T-helper 17 cell (primary cell): Measurements from ENCODE around the gene ENPP6. TPM values are rescaled to one million over a fixed set of nuclear protein-coding genes. Genes with fewer than 3 reads are reported as not detected.
A peak's percentile ranks its signal among the peaks of the same experiment; 100 is the strongest.
"Not testable (repeated sequence)": the region's sequence is repeated elsewhere in the genome, so short reads cannot be mapped to it uniquely, and the experiment has no call there.

ENCODE experiments used
- ATAC-seq: fragments of 150-1000 bp; cut with Tn5 transposase; 2 replicates; pipeline ENCODE4 v1.10.0; 2021; ENCODE audit warnings: mild to moderate bottlenecking, moderate library complexity
- DNase-seq, 3 donors: peaks; one replicate each; pipeline versions ENCODE4 v3.0.0 to v3.0.0-alpha.2; 2020 to 2021
- H3K9me3 ChIP-seq: one replicate; pipeline ENCODE4 v1.7.0; 2013; ENCODE audit warnings: low read length, mild to moderate bottlenecking; ENCODE audit not compliant: control insufficient read depth, poor library complexity, severe bottlenecking
- H3K27ac Mint-ChIP-seq: one replicate; pipeline ENCODE4 v1.8.0; 2022; ENCODE audit warnings: mild to moderate bottlenecking, moderate library complexity, mixed read lengths
- H3K27me3 Mint-ChIP-seq: one replicate; pipeline ENCODE4 v1.8.0; 2022; ENCODE audit warnings: mixed read lengths
- H3K36me3 Mint-ChIP-seq: one replicate; pipeline ENCODE4 v1.8.0; 2022; ENCODE audit warnings: low read depth, mixed read lengths
- H3K4me1 Mint-ChIP-seq: one replicate; pipeline ENCODE4 v1.8.0; 2022; ENCODE audit warnings: mild to moderate bottlenecking, mixed read lengths
- H3K4me3 Mint-ChIP-seq: one replicate; pipeline ENCODE4 v1.8.0; 2022; ENCODE audit warnings: mild to moderate bottlenecking, moderate library complexity, mixed read lengths
- total RNA-seq, 4 donors: library from RNA in 2 of 4; stranded (reverse) in 2 of 4; gene quantifications; one replicate each; pipeline ENCODE4 v1.2.3 and lab custom pipeline; 2022 to 2026

The ENPP6 gene
- total RNA-seq, 2 donors from 2014 or later: not detected

GRCh38 chr4:184228056-184228705 lies 10.5 kb upstream of the ENPP6 start:
- Mint-ChIP-seq H3K4me1 (peaks cover 20% of the 10 kb centered on the region), H3K36me3 (peaks cover 3% of the 10 kb centered on the region), H3K27me3 (peaks cover 8% of the 10 kb centered on the region), H3K27ac (peak overlapping the region; percentile 90), H3K4me3 (no peak overlapping the region)
- DNase-seq (no peak), ATAC-seq (no peak)
- H3K9me3 ChIP-seq: no peaks in the 10 kb centered on the region

DNA sequence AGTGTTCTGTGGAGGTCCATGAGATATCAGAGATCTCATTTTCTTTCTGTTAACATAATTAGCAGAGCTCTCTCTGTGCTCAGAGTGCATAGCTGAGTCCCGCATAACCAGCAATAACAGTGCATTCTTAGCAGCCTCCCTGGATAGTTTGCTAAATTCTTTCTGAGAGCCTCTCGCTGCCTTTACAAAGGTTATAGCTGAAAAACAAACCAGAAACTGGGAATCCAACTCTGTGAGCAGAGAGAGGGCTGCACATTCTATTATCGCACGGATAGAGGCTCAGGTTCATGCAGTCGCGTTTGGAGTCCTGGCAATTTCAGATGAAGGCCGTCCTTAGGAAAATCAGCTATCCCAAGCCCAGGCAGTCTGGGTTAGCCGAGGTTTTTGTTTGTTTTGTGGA lies 1.2 kb downstream of the ENPP6 start:
- Mint-ChIP-seq H3K4me3 (no peak overlapping the region), H3K27ac (no peak overlapping the region), H3K27me3 (peaks cover 37% of the 10 kb centered on the region), H3K4me1 (no peaks in the 10 kb centered on the region), H3K36me3 (peaks cover 5% of the 10 kb centered on the region)
- DNase-seq: no peak
- ATAC-seq: no peak
- H3K9me3 ChIP-seq: no peaks in the 10 kb centered on the region

GRCh38 chr4:184215709-184216328 lies 1.9 kb downstream of the ENPP6 start:
- Mint-ChIP-seq H3K4me3 (no peak overlapping the region), H3K36me3 (peaks cover 5% of the 10 kb centered on the region), H3K4me1 (no peaks in the 10 kb centered on the region), H3K27ac (no peak overlapping the region), H3K27me3 (peaks cover 30% of the 10 kb centered on the region)
- H3K9me3 ChIP-seq: no peaks in the 10 kb centered on the region
- ATAC-seq (no peak), DNase-seq (no peak)

DNA sequence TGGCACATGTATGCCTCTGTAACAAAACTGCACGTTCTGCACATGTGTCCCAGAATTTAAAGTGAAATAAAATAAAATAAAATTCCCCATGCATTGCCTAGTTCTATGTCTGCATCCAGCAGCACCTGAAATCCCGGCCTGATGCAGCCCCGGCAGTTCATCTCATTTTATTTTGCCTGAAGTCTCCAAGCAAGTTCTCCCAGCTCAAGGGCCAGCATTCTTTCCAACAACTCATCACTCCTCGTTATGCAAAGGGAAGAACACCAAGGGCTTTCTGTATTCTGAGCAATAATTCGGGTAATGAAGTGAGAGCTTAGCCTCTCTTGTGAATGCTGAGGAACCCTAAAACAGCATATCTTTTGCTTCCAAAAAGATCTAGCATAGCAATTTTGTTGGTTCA lies 2.7 kb downstream of the ENPP6 start:
- H3K9me3 ChIP-seq: no peaks in the 10 kb centered on the region
- Mint-ChIP-seq H3K27ac (no peak overlapping the region), H3K4me1 (no peaks in the 10 kb centered on the region), H3K4me3 (no peak overlapping the region), H3K27me3 (peaks cover 29% of the 10 kb centered on the region), H3K36me3 (peaks cover 5% of the 10 kb centered on the region)
- no peak for ATAC-seq
- DNase-seq: no peak

DNA sequence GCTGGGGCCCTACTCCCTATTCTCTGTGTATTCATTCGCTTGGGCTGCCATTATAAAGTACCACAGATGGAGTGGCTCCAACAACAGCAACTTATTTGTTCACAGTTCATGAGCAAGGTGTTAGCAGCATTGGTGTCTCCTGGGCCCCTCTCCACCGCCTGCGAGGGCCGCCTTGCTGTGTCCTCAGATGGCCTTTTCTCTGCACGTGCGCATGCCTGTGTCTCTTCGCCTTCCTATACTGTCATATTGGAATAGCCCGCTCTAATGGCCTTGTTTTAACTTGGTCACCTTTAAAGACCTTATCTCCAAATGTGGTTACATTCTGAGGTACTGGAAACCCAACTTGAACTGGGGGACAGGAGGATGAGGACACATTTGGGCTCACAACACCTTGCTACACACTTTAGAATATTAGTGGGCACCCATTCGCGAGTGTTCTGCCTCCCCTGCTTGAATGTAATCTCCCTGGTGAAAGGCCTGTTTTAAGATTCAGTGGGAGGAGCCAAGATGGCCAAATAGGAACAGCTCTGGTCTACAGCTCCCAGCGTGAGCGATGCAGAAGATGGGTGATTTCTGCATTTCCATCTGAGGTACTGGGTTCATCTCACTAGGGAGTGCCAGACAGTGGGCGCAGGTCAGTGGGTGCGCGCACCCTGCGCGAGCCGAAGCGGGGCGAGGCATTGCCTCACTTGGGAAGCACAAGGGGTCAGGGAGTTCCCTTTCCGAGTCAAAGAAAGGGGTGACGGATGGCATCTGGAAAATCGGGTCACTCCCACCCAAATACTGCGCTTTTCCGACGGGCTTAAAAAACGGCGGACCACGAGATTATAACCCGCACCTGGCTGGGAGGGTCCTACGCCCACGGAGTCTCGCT lies 9.7 kb downstream of the ENPP6 start:
- peaks cover 39% of the 10 kb centered on the region for H3K27me3 Mint-ChIP-seq
- H3K36me3 Mint-ChIP-seq, H3K4me1 Mint-ChIP-seq, ATAC-seq, H3K27ac Mint-ChIP-seq, H3K4me3 Mint-ChIP-seq, H3K9me3 ChIP-seq, DNase-seq: not testable (repeated sequence)

DNA sequence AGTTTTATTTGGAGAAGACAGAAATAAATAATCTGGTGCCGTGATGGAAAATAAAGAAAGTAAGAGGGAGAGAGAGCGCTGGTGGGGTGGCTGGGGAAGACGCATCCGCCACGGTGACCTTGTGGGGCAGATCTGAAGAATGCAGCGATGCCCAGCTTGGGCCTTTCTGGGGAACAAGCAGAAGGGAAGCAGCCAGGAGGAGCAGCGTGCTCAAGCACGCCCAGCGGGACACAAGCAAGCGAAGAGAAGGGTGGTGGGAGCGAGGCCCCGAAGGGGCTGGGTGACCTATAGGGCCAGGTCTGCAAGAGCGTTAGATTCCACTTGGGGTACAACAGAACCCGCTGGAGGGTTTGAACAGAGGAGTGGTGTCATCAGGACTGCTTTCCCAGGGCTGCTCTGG lies 12.4 kb downstream of the ENPP6 start:
- ATAC-seq (no peak), DNase-seq (no peak)
- Mint-ChIP-seq H3K27ac (peak overlapping the region; percentile 14), H3K4me3 (no peak overlapping the region), H3K4me1 (peaks cover 7% of the 10 kb centered on the region), H3K27me3 (peaks cover 61% of the 10 kb centered on the region), H3K36me3 (peaks cover 8% of the 10 kb centered on the region)
- H3K9me3 ChIP-seq: no peaks in the 10 kb centered on the region

GRCh38 chr4:184203300-184203699 lies 14.4 kb downstream of the ENPP6 start:
- no peak for ATAC-seq

GRCh38 chr4:184201179-184201578 lies 16.5 kb downstream of the ENPP6 start:
- Mint-ChIP-seq H3K27ac (no peak overlapping the region), H3K36me3 (peaks cover 6% of the 10 kb centered on the region), H3K4me3 (no peak overlapping the region), H3K27me3 (peaks cover 47% of the 10 kb centered on the region), H3K4me1 (peaks cover 7% of the 10 kb centered on the region)
- DNase-seq (no peak), ATAC-seq (no peak)
- no peaks in the 10 kb centered on the region for H3K9me3 ChIP-seq

More at GRCh38 chr4:184203300-184203699, 14.4 kb downstream of the ENPP6 start:
- H3K27me3 Mint-ChIP-seq: peaks cover 60% of the 10 kb centered on the region
- H3K9me3 ChIP-seq: no peaks in the 10 kb centered on the region
- peaks cover 7% of the 10 kb centered on the region for H3K4me1 Mint-ChIP-seq
- H3K4me3 Mint-ChIP-seq: no peak overlapping the region
- peaks cover 8% of the 10 kb centered on the region for H3K36me3 Mint-ChIP-seq
- no peak for DNase-seq
- no peak overlapping the region for H3K27ac Mint-ChIP-seq

DNA sequence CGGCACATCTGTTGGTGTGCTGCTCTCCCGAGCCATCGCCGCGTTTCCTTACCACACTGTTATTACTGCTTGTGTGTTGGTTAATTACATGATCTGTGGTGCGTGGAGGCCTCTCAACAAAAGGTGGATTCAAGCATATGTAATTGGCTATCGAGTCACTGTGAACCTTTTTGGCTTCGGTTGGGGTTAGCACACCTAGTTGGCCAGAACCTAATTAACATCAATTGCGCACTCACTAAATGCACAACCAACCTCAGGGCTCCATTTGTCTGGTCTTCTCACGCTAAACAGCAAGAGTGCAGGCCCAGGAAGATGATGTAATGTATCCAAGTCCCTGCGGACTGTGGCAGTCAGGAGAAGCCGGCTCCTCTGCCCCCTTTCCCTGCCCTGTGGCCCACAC lies 17.4 kb downstream of the ENPP6 start:
- no peak overlapping the region for H3K27ac Mint-ChIP-seq
- no peaks in the 10 kb centered on the region for H3K9me3 ChIP-seq
- H3K4me3 Mint-ChIP-seq: no peak overlapping the region
- peaks cover 2% of the 10 kb centered on the region for H3K36me3 Mint-ChIP-seq
- ATAC-seq: no peak
- peaks cover 3% of the 10 kb centered on the region for H3K4me1 Mint-ChIP-seq
- no peak for DNase-seq
- H3K27me3 Mint-ChIP-seq: peaks cover 44% of the 10 kb centered on the region

DNA sequence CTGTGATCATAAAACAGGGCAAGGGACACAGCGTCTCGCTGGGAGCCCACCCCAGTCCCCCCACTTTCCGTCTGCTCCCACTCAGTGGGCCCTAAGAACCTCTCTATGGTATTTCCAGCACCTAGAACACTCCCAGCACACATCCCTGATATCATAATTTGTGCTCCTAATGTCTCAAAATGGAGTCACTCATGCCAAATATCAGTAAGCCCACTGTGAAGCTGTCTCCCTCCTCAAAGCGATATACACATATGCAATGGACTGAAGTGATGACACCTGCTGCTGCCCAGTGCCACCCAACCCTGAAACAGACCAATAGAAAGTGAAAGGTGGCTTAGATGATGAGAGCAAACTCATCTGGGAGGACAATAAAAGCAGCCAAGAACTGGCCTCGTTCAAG lies 17.9 kb downstream of the ENPP6 start:
- H3K9me3 ChIP-seq: no peaks in the 10 kb centered on the region
- H3K27me3 Mint-ChIP-seq: peaks cover 39% of the 10 kb centered on the region
- peaks cover 3% of the 10 kb centered on the region for H3K4me1 Mint-ChIP-seq
- ATAC-seq (no peak), DNase-seq (no peak)
- peaks cover 2% of the 10 kb centered on the region for H3K36me3 Mint-ChIP-seq
- no peak overlapping the region for H3K4me3 Mint-ChIP-seq
- H3K27ac Mint-ChIP-seq: no peak overlapping the region

- no peak for DNase-seq
- H3K4me1 Mint-ChIP-seq: no peaks in the 10 kb centered on the region
- ATAC-seq: no peak
- H3K27ac Mint-ChIP-seq: no peak overlapping the region
- H3K9me3 ChIP-seq: no peaks in the 10 kb centered on the region
- no peak overlapping the region for H3K4me3 Mint-ChIP-seq
- H3K27me3 Mint-ChIP-seq: peaks cover 33% of the 10 kb centered on the region
- no peaks in the 10 kb centered on the region for H3K36me3 Mint-ChIP-seq
Observed at GRCh38 chr4:184198190-184198589, 19.5 kb downstream of the ENPP6 start.

- no peak for ATAC-seq
Observed at GRCh38 chr4:184197536-184198082, 20.1 kb downstream of the ENPP6 start.

GRCh38 chr4:184196730-184197385 lies 20.8 kb downstream of the ENPP6 start:
- H3K27me3 Mint-ChIP-seq: peaks cover 25% of the 10 kb centered on the region
- ATAC-seq (no peak), DNase-seq (no peak)
- no peak overlapping the region for H3K27ac Mint-ChIP-seq
- no peaks in the 10 kb centered on the region for H3K36me3 Mint-ChIP-seq
- no peak overlapping the region for H3K4me3 Mint-ChIP-seq
- H3K4me1 Mint-ChIP-seq: no peaks in the 10 kb centered on the region
- no peaks in the 10 kb centered on the region for H3K9me3 ChIP-seq

More at GRCh38 chr4:184197536-184198082, 20.1 kb downstream of the ENPP6 start:
- Mint-ChIP-seq H3K4me3 (no peak overlapping the region), H3K27me3 (peaks cover 32% of the 10 kb centered on the region), H3K27ac (no peak overlapping the region), H3K4me1 (no peaks in the 10 kb centered on the region), H3K36me3 (no peaks in the 10 kb centered on the region)
- no peaks in the 10 kb centered on the region for H3K9me3 ChIP-seq
- DNase-seq: no peak
